A673 (cell line): ENCODE data around the gene ANO1.

Experiments used
- CTCF ChIP-seq: fragments of 300-800, 200-600 bp; sonication (generic); conservative IDR thresholded peaks from 2 replicates; pipeline ENCODE4 v1.5.1; 2017; ENCODE audit warnings: low read depth, mild to moderate bottlenecking, antibody characterized with exemption, low read length, moderate library complexity, mixed read lengths
- EZH2 ChIP-seq: fragments of 200-600 bp; sonication (generic); IDR thresholded peaks from 2 replicates; pipeline ENCODE4 v1.6.1; 2017; ENCODE audit warnings: borderline replicate concordance, low read depth, mild to moderate bottlenecking, mixed read lengths, antibody characterized with exemption, low read length; ENCODE audit not compliant: poor library complexity, severe bottlenecking

DNA sequence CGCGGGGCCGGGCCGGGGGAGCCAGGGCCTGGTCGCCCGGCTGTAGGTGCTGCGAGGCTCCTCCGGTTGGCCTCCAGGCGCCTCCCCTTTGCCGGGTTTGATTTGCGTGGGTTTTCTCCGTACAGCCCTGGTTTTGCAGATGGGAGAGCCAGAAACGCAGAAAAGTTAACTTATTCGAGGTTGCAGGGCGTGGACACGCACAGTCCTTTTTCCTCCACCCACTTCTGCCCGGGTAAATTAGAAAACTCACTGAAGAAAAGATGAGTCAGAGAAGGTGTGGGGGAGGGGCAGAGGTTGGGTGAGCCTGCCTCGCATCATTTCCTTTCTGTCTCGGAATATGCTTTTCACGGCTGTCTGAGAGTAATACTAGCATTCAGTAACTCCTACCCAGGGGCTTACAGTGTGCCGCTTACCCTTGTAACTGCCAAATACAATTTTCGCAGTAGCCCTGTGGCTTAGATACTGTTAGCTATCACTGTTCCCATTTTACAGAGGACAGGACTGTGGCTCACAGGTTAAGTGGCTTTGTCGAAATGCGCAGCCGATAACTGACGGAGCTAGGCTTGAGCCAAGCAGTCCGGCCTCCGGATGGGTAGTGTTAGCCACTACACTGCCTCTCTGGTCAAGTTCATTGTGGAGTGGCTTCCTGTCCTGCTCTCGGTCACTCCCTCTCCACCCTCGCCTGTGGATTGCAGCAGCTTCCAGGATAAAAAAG, 125.8 kb downstream of the ANO1 start:
- TF ChIP-seq CTCF (no peak), EZH2 (no peak)
